Glutamatergic neuron (in vitro differentiated cells): ENCODE results near the gene PRR3. TPM values are rescaled to one million over a fixed set of nuclear protein-coding genes. Genes with fewer than 3 reads are reported as not detected.

Experiments
- DNase-seq: peaks from one replicate; pipeline ENCODE4 v3.0.0; 2022
- H3K27ac Mint-ChIP-seq: one replicate; pipeline ENCODE4 v1.8.0; 2020; ENCODE audit warnings: mild to moderate bottlenecking, mixed read lengths, inconsistent platforms; ENCODE audit not compliant: unreplicated experiment
- H3K27me3 Mint-ChIP-seq: one replicate; pipeline ENCODE4 v1.8.0; 2020; ENCODE audit warnings: mild to moderate bottlenecking, moderate library complexity, mixed read lengths, inconsistent platforms; ENCODE audit not compliant: unreplicated experiment
- H3K36me3 Mint-ChIP-seq: one replicate; pipeline ENCODE4 v1.8.0; 2020; ENCODE audit warnings: mild to moderate bottlenecking, mixed read lengths, inconsistent platforms; ENCODE audit not compliant: unreplicated experiment
- H3K4me1 Mint-ChIP-seq: one replicate; pipeline ENCODE4 v1.8.0; 2020; ENCODE audit warnings: mild to moderate bottlenecking, low read depth, mixed read lengths, inconsistent platforms; ENCODE audit not compliant: unreplicated experiment
- H3K4me3 Mint-ChIP-seq: one replicate; pipeline ENCODE4 v1.8.0; 2020; ENCODE audit warnings: mild to moderate bottlenecking, mixed read lengths, inconsistent platforms; ENCODE audit not compliant: unreplicated experiment
- H3K9me3 Mint-ChIP-seq: one replicate; pipeline ENCODE4 v1.8.0; 2020; ENCODE audit warnings: mild to moderate bottlenecking, moderate library complexity, mixed read lengths, inconsistent platforms; ENCODE audit not compliant: unreplicated experiment
- CTCF ChIP-seq: fragments of 200-600 bp; sonication (generic); IDR thresholded peaks from one replicate; pipeline ENCODE4 v1.5.0; 2021; ENCODE audit not compliant: partially characterized antibody, unreplicated experiment
- total RNA-seq: library from RNA; stranded (reverse); fragmentation: NEBNext Ultra II Directional; extraction: Animal tissue kit (Norgen Biotek cat#: 25700); gene quantifications from one replicate; pipeline ENCODE4 v1.2.1, GENCODE V29; 2021; ENCODE audit not compliant: unreplicated experiment

PRR3 gene
- total RNA-seq, 1 donor from 2014 or later, result 34.7 TPM

- Mint-ChIP-seq H3K36me3 (no peaks in the 10 kb centered on the region), H3K27ac (no peak overlapping the region)
Measured at GRCh38 chr6:30555816-30556065, 1.4 kb upstream of the PRR3 start.

GRCh38 chr6:30556066-30556905 lies 809 bp upstream of the PRR3 start, which contains the start of gene GNL1:
Gene GNL1 (minus strand): TSS chr6:30556489. CDS start chr6:30556203, 286 bp downstream.
- peaks cover 6% of the 10 kb centered on the region for H3K9me3 Mint-ChIP-seq
- peak within 1 kb of the TSS; percentile 100 for H3K4me3 Mint-ChIP-seq
- H3K27me3 Mint-ChIP-seq, result peaks cover 7% of the 10 kb centered on the region
- peak; percentile 89 for DNase-seq
- no peaks in the 10 kb centered on the region for H3K36me3 Mint-ChIP-seq
- no peak for TF ChIP-seq CTCF
- H3K27ac Mint-ChIP-seq, result peak within 1 kb of the TSS; percentile 95
- H3K4me1 Mint-ChIP-seq, result peaks cover 3% of the 10 kb centered on the region

More at GRCh38 chr6:30555816-30556065, 1.4 kb upstream of the PRR3 start:
- Mint-ChIP-seq H3K27me3 (peaks cover 7% of the 10 kb centered on the region), H3K9me3 (peaks cover 6% of the 10 kb centered on the region), H3K4me1 (peaks cover 3% of the 10 kb centered on the region), H3K4me3 (peak overlapping the region; percentile 100)
- no peak for TF ChIP-seq CTCF
- no peak for DNase-seq

GRCh38 chr6:30557683-30557981 lies 537 bp downstream of the PRR3 start:
- H3K9me3 Mint-ChIP-seq, result peaks cover 6% of the 10 kb centered on the region
- peaks cover 4% of the 10 kb centered on the region for H3K36me3 Mint-ChIP-seq
- no peak for TF ChIP-seq CTCF
- H3K4me3 Mint-ChIP-seq, result peak overlapping the region; percentile 100
- H3K4me1 Mint-ChIP-seq, result peaks cover 3% of the 10 kb centered on the region
- DNase-seq, result no peak
- H3K27me3 Mint-ChIP-seq, result peaks cover 7% of the 10 kb centered on the region
- peak overlapping the region; percentile 95 for H3K27ac Mint-ChIP-seq

GRCh38 chr6:30560930-30561329 lies 3.8 kb downstream of the PRR3 start:
- no peaks in the 10 kb centered on the region for H3K4me1 Mint-ChIP-seq
- peaks cover 8% of the 10 kb centered on the region for H3K36me3 Mint-ChIP-seq
- DNase-seq, result no peak
- peaks cover 6% of the 10 kb centered on the region for H3K9me3 Mint-ChIP-seq
- TF ChIP-seq CTCF, result no peak
- no peak overlapping the region for H3K27ac Mint-ChIP-seq
- H3K4me3 Mint-ChIP-seq, result no peak overlapping the region
- H3K27me3 Mint-ChIP-seq, result peaks cover 4% of the 10 kb centered on the region
